Mesothelial cell of epicardium (in vitro differentiated cells): ENCODE measurements around the gene ZNF451. TPM values are rescaled to one million over a fixed set of nuclear protein-coding genes. Genes with fewer than 3 reads are reported as not detected.

Experiments used
- DNase-seq, 2 experiments: peaks; one replicate each; pipeline ENCODE4 v3.0.0; 2021; ENCODE audit warnings: low spot score in 2 of 2; ENCODE audit not compliant: unreplicated experiment in 2 of 2
- H3K27ac Mint-ChIP-seq: 2 replicates; pipeline ENCODE4 v1.8.0; 2021; ENCODE audit warnings: mixed read lengths
- H3K27me3 Mint-ChIP-seq: 2 replicates; pipeline ENCODE4 v1.8.0; 2021; ENCODE audit warnings: low read depth, mixed read lengths
- H3K36me3 Mint-ChIP-seq: 2 replicates; pipeline ENCODE4 v1.8.0; 2021; ENCODE audit warnings: mixed read lengths
- H3K4me1 Mint-ChIP-seq: 2 replicates; pipeline ENCODE4 v1.8.0; 2021; ENCODE audit warnings: mixed read lengths
- H3K4me3 Mint-ChIP-seq: 2 replicates; pipeline ENCODE4 v1.8.0; 2021; ENCODE audit warnings: mild to moderate bottlenecking, moderate library complexity, mixed read lengths
- H3K9me3 Mint-ChIP-seq: 2 replicates; pipeline ENCODE4 v1.8.0; 2021; ENCODE audit warnings: mixed read lengths
- CTCF ChIP-seq: fragments of 200-600 bp; sonication (generic); IDR thresholded peaks from one replicate; pipeline ENCODE4 v1.5.0; 2021; ENCODE audit warnings: antibody characterized with exemption; ENCODE audit not compliant: unreplicated experiment
- total RNA-seq: library from RNA; stranded (reverse); gene quantifications from 3 replicates; pipeline ENCODE4 v1.2.1, GENCODE V29; 2021

The ZNF451 gene
- total RNA-seq, 1 donor from 2014 or later, result 79.9 TPM

GRCh38 chr6:57102976-57103375, 13.0 kb downstream of the ZNF451 start:
- Mint-ChIP-seq H3K36me3 (peaks cover 60% of the 10 kb centered on the region), H3K27me3 (no peaks in the 10 kb centered on the region), H3K4me3 (no peak overlapping the region), H3K27ac (no peak overlapping the region), H3K4me1 (no peaks in the 10 kb centered on the region), H3K9me3 (no peaks in the 10 kb centered on the region)
- DNase-seq, result no peak
- TF ChIP-seq CTCF, result no peak

- no peak for DNase-seq
- H3K4me1 Mint-ChIP-seq, result no peaks in the 10 kb centered on the region
- no peak overlapping the region for H3K4me3 Mint-ChIP-seq
- peaks cover 56% of the 10 kb centered on the region for H3K36me3 Mint-ChIP-seq
- TF ChIP-seq CTCF, result no peak
- H3K27me3 Mint-ChIP-seq, result no peaks in the 10 kb centered on the region
- no peak overlapping the region for H3K27ac Mint-ChIP-seq
- H3K9me3 Mint-ChIP-seq, result no peaks in the 10 kb centered on the region
Measured at GRCh38 chr6:57104336-57104735, 14.3 kb downstream of the ZNF451 start.

GRCh38 chr6:57106990-57107389, 17.0 kb downstream of the ZNF451 start:
- Mint-ChIP-seq H3K4me1 (no peaks in the 10 kb centered on the region), H3K36me3 (peaks cover 35% of the 10 kb centered on the region), H3K27ac (no peak overlapping the region), H3K9me3 (no peaks in the 10 kb centered on the region), H3K27me3 (no peaks in the 10 kb centered on the region), H3K4me3 (no peak overlapping the region)
- no peak for DNase-seq
- TF ChIP-seq CTCF, result no peak

GRCh38 chr6:57108691-57109090, 18.7 kb downstream of the ZNF451 start:
- no peak for TF ChIP-seq CTCF
- Mint-ChIP-seq H3K27me3 (no peaks in the 10 kb centered on the region), H3K4me3 (no peak overlapping the region), H3K9me3 (no peaks in the 10 kb centered on the region), H3K36me3 (peaks cover 21% of the 10 kb centered on the region), H3K4me1 (no peaks in the 10 kb centered on the region), H3K27ac (no peak overlapping the region)
- no peak for DNase-seq

- H3K4me1 Mint-ChIP-seq, result no peaks in the 10 kb centered on the region
Measured at GRCh38 chr6:57109880-57110279, 19.9 kb downstream of the ZNF451 start.

More at GRCh38 chr6:57109880-57110279, 19.9 kb downstream of the ZNF451 start:
- no peaks in the 10 kb centered on the region for H3K9me3 Mint-ChIP-seq
- no peak overlapping the region for H3K4me3 Mint-ChIP-seq
- no peak overlapping the region for H3K27ac Mint-ChIP-seq
- H3K36me3 Mint-ChIP-seq, result peaks cover 20% of the 10 kb centered on the region
- no peak for DNase-seq
- no peaks in the 10 kb centered on the region for H3K27me3 Mint-ChIP-seq
- TF ChIP-seq CTCF, result no peak
